GM18873 (cell line): Measurements from ENCODE around the gene CLBA1.

Experiments
- ATAC-seq: cut with Tn5 transposase; IDR thresholded peaks from one replicate; pipeline ENCODE4 v1.9.1; 2021; ENCODE audit warnings: mild to moderate bottlenecking, moderate library complexity, moderate number of reproducible peaks; ENCODE audit not compliant: unreplicated experiment, low FRiP score

Gene CLBA1

DNA sequence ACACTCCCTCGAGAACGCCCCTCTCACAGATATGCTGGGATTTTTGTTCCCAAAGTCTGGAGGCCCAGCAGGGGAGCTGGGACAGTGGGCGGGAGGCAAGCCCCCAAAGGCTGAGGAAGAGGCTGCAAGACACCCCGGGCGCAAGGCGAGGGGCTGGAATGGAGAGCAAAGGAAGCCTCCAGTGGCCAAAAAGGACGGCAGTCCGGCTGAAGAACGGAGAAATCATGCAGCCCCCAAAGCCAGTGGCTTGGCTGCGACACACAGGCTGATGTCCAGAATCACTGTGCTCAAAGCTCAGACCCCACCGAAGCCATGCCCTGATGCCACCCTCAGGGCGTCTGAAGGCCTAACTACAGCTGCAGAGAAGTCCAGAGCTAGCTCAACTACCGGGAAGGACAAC, 10.9 kb downstream of the CLBA1 start:
- no peak for ATAC-seq

- ATAC-seq, result no peak
These were observed 13.2 kb downstream of the CLBA1 start for GRCh38 chr14:104998801-104999200.

DNA sequence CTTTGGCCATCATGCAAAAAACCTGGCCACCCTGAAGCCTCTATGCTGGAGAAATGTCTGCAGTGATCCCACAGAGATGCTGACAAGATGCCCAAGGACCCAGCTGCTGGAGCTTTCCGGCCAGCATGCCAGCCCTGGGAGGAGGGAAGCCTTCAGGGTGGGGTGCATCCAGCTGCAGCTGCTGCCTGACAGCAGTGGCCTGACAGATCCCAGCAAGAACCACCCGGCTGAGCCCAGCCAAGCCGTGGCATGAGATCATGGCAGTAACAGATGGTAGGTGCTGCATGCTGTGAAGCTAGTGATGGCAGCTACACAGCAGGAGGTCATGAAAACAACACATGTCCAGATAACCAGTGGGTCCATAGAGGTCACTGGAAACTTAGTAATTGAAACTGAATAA, 13.8 kb downstream of the CLBA1 start:
- ATAC-seq, result no peak

GRCh38 chr14:105005329-105005928, 19.8 kb downstream of the CLBA1 start:
- ATAC-seq, result no peak

DNA sequence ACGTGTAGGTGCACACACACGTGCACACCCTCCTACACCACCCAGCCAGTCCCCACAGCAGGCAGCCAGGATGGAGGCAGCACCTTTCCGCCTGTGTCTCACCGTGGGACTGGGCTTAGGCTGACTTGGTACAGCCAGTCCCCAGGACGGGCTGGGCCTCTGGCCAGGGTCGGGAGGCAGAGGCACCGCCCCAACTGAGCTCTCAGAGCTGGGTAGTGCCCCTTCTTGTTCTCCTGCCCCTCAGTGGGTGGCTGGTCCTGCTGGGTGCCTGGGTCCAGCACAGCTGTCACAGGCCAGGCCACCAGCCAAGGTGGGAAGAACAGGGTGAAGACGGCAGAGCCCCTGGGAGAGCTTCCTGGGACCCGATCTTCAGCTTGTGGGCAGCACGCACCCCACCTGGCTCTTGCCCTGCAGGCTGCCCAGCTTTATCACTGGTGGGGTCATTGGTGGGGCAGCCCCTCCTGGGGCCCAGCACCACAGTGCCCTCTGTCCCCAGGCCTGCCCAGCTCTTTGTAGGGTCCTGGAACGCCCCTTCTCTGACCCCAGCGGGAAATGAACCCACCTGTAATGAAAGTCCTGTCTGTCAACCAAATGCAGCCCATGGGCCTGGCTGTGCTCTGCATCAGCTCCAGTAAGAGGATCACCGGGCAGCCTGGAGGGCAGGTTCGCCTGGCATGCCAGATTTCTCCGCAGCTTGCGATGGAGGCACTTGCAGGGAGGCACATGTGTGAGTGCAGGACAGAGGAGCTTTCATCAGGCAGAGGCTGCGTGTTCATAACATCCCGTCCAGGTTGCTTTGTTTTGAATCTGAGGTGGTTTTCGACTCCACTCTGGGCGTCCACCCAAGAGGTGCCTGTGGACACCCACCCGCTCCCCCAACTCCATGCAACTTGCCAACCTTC, 20.6 kb downstream of the CLBA1 start:
- no peak for ATAC-seq

- ATAC-seq, result no peak
These were observed 21.4 kb downstream of the CLBA1 start for GRCh38 chr14:105006831-105007592.

DNA sequence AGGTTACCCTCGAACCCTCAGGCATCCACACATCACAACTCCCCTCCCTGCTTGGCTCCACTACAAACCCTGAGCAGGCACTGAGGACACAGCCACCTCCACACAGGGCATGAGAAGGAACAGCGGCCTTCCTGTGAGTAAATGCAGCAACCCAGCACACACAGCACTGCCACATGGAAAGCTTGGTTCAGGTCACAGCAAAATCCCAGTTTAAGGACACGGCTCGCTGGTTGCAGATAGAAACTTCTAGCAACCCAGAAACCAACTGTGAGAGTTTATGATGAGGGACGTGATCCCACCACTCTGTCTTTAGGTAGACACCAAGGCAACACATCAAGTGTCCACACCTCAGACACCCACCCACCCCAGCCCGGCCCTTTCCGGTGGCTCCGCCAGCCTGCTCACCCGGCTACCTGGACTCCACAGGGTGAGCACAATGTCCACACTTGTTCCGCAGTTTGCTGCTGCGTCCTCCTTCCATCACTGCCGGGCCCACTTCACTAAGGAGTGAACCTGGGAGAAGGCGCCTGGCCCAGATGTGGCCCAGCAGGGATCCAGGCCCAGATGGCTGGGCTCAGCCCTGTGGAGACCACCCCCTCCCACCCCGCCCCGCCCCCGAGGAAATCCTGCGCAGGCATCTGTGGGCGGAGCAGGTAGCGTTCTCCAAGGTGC, 22.1 kb downstream of the CLBA1 start:
- ATAC-seq, result no peak

GRCh38 chr14:105010106-105010505, 24.5 kb downstream of the CLBA1 start:
- no peak for ATAC-seq

GRCh38 chr14:105010891-105011291, 25.3 kb downstream of the CLBA1 start:
- ATAC-seq, result no peak

DNA sequence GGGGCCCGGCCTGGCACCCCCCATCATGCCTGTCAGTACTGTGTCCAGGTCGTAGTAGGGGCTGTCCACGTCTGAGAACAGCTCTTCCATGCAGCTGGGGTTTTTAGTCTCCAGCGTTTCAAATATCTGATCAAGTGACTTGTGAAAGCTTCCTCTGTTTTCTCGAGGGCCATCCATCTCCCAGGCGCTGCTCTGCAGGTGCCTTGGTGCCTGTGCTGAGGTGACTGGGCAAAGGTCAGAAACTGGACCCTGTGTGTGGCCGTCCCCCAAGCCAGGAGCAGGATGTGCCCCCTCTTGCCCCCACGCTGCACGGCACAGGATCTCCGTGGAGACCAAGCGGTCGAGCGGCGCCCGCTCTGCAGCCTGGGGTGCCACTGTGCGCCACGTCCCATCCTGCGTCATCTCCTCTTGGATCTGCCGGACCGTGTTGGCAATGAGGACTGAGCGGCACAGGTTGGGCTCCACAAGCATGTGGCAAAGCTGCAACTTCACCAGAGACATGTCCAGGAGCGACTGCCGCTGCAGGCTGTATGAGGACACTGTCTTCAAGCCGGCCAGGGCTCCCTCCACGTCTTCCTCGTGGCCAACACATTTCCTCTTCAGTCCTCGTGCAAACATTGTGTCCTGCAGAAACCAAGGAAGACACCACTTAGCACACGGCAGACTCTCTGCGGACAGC, 25.9 kb downstream of the CLBA1 start:
- ATAC-seq, result no peak

GRCh38 chr14:105012171-105012985, 26.8 kb downstream of the CLBA1 start:
- no peak for ATAC-seq

DNA sequence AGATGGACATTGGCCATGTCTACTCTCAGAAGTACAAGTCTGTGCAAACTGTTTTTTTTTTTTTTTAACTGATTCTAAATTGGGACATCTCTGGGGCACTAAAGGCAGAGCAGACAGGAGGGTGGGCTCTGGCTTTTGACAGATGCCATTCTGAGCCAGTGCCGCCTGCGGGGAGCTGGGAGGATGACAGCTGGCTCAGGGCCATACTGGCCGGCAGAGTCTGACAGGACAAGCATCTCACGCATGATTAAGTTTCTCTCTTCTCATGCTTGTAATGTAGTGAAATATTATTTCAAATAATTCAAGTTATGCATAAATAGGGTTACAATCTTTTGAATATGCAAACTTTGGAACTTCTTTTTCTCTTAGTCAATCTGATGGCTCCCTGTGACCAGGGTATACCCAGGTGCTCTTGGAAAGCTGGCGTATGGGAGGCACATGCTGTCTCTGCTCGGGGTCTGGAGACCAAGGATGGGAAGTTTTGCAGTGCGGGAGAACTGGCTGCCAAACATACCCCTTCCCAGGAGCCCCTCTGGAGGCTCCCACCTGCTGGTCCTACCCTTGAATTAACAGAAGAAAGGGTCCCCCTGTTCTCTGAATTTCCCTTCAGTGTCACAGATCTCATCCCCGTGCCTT, 27.7 kb downstream of the CLBA1 start:
- ATAC-seq, result no peak

DNA sequence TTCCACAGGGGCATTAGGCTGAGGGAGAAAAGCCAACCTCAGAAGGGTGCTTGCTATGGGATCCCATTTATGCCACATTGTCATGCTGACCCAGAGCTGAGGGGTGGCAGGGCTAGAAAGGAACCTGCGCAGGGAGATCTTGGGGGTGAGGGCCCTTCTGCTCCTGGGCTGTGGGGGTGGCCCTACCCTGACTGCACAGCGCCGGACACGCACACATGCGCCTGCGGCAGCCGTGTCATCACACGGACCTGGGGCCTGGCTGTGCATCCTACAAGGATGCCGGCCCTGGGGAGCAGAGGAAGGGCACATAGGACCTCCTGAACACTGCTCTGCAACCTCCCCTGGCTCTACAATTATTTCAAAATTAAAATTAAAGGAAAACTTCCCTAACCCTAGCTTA, 28.4 kb downstream of the CLBA1 start:
- ATAC-seq, result no peak

DNA sequence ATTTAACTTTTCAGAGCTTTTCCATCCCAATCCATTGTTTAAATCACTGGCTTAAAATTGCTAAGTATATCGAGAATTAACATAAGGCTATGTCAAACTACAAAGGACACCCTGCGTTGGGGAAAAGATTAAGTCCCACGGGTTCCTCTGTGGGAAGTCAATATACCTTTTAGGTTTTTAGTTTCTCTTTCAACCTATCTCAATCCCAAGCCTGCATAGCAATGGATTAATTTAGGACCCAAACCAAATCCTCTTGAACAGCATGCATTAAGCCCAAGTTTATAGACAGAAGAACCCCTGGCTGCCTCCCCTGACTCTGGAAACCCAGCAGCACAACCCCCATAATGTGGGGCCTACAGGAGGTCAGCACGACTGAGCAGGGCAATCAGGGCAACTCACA, 29.0 kb downstream of the CLBA1 start:
- no peak for ATAC-seq

DNA sequence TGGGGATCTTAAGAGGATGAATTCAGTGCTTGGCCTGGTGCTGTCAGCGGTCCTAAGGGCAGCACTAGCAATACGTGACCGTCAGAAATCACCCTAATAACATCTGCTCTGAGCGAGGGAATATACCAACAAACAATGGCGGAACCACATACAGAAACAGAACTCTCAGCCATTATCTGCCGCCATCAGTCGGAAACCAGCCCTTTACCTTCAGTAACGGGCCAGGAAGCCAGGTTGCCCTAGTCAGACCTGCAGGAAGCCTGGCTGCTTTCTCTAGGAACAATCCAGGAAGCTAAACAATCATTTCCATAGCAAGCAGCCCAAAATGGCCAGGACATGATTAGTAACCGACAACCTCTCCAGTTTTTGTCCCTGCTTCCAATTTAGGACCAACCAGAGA, 29.7 kb downstream of the CLBA1 start:
- ATAC-seq, result no peak

- ATAC-seq, result no peak
These were observed 30.3 kb downstream of the CLBA1 start for GRCh38 chr14:105015905-105016304.

DNA sequence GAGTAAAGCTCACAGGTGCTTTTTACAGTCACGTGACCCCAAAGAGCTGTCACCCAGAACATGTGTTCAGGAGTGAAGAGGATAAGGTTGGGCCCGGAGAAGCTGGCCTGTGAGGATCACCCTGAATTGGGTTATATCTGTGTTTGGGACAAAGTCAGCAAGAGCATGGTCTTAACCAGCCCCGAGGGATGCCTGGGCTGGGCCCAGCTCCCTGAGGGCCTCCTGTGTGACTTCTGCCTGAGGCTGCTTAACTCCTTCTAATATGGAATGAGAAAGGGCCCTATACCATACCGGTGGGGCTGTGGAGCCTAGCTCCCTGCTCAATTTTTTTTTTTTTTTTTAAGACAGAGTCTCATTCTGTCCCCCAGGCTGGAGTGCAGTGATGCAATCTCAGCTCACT, 32.8 kb downstream of the CLBA1 start:
- ATAC-seq, result no peak

- ATAC-seq, result peak; percentile 18
These were observed 34.5 kb downstream of the CLBA1 start for GRCh38 chr14:105019861-105020814.
